PC-3 (cell line): Measurements from ENCODE around the gene RNU1-3.
"Not testable (repeated sequence)": the region's sequence is repeated elsewhere in the genome, so short reads cannot be mapped to it uniquely, and the experiment has no call there.

ENCODE experiments used
- EZH2 ChIP-seq: fragments of 300-600 bp; sonication (generic); IDR thresholded peaks from one replicate; pipeline ENCODE4 v1.6.1; 2017; ENCODE audit warnings: antibody characterized with exemption, mild to moderate bottlenecking, low read length; ENCODE audit not compliant: unreplicated experiment
- TF ChIP-seq, protein P1 (sequence below): fragments of 300-600 bp; sonication (generic); conservative IDR thresholded peaks from 2 replicates; pipeline ENCODE4 v1.5.1; 2017; ENCODE audit warnings: antibody characterized with exemption, low read depth, mild to moderate bottlenecking, low read length

DNA sequence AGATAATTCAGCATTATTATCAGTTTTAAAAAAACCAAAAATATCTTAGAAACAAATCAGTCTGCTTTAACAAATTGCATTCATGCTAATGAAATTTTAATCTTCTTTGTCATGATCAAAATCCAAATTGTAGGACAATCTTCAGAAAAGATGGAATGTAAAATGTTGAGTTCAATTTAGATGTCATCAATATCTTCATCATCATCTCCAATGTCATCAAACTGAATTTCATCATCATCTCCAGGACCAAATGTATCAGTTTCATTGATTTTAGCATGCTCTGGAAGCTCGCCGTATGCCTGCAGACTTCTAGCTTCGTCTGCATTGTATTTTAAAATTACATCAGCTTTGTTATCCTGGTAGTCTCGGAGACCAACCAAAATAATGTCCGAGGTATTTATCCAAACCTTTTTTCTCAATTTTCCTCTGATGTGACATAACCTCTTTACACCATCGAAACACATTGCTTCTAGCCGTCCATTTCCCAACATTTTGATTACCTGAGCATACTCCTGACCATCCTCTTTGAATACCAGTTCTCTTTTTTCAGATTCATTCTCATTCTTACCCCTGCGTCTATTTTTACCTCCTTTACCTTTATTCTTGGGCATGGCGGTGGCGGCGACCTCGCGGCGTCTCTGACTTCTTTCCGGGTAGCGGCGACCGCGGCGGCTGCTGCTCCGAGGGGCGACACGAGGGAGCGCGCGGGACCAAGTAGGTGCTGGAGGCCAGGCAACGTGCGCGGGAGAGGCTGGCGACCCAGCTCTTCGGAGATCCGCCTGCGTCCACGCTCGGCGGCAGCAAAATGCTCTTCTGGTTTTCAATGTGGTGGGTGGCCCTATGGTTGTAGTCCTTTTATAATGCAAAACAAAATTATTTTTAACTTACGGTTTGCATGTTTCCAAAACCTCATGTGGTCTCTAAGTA, 19.0 kb upstream of the RNU1-3 start:
- TF ChIP-seq EZH2, result not testable (repeated sequence)
- TF ChIP-seq, protein P1, sequence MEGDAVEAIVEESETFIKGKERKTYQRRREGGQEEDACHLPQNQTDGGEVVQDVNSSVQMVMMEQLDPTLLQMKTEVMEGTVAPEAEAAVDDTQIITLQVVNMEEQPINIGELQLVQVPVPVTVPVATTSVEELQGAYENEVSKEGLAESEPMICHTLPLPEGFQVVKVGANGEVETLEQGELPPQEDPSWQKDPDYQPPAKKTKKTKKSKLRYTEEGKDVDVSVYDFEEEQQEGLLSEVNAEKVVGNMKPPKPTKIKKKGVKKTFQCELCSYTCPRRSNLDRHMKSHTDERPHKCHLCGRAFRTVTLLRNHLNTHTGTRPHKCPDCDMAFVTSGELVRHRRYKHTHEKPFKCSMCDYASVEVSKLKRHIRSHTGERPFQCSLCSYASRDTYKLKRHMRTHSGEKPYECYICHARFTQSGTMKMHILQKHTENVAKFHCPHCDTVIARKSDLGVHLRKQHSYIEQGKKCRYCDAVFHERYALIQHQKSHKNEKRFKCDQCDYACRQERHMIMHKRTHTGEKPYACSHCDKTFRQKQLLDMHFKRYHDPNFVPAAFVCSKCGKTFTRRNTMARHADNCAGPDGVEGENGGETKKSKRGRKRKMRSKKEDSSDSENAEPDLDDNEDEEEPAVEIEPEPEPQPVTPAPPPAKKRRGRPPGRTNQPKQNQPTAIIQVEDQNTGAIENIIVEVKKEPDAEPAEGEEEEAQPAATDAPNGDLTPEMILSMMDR, result not testable (repeated sequence)
